HG02870 (cell line): Measurements from ENCODE around the gene MRPL40.
"Not testable (repeated sequence)": the region's sequence is repeated elsewhere in the genome, so short reads cannot be mapped to it uniquely, and the experiment has no call there.

Experiments
- ATAC-seq: cut with Tn5 transposase; IDR thresholded peaks from one replicate; pipeline ENCODE4 v1.9.1; 2021; ENCODE audit warnings: mild to moderate bottlenecking, moderate library complexity; ENCODE audit not compliant: unreplicated experiment

The MRPL40 gene

DNA sequence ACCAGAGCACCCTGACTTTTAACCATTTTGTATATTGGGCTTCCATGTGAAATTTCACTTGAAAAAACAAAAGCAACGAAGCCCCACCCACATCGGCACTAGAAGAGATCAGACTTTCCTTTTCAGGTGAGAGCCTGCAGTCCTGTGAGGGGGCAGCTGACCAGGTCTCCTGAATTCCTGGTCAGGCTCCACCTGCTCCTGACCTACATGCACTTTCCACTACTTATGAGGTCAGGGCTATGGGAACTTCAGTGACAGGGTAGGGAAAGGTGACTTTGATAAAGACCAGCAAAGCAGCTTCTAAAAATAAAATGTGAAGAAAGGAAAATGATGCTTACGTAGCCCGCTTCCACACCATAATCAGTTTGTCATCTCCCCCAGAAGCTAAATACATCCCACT is 25.5 kb upstream of the MRPL40 start:
- no peak for ATAC-seq

DNA sequence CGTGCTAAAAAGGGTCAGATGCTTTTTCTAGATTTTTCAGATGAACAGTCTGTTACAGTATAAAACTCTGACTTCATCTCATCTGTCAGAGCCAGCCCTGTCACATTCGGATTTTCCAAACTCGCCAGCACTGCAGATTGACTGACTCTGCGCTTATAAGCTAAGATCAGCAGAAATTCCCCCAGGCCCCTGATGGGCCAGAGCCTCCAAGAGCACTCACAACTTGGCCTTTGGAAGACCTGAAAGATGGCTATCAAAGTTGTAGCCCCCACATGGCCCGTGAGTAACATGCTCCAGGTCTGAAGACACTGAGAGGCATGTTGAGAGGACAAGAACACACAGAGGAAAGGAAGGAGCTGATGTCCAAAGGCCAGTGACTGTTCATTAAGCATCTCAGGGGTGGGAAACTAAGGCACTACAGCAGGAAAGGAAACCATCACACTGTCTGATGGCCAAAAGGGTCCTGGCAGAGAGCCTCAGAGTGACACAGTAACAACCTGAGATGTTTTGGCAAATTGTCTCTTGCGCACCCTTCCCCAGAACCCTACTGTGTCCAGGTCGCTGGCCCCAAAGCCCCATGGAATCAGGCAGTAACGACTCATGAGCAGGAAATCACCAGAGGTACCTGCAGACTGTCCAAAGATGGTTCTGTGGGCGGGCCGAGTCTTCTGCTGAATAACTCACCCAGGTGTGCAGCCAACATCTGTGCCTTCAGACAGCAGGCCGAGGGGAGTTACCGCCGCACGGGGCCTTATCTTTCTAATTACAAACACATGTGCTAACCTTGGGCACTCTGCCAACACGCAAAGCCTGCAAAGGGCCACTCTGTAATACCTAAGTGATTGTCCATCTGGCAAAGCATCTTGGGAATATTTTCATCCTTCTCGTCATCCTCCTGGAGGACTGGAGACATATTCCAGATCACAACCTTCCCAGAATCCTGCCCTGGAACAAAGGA is 24.4 kb upstream of the MRPL40 start:
- ATAC-seq = no peak

GRCh38 chr22:19410941-19411689 is 21.2 kb upstream of the MRPL40 start:
- no peak for ATAC-seq

- ATAC-seq = no peak
Observed at GRCh38 chr22:19411690-19412045, 20.7 kb upstream of the MRPL40 start.

- ATAC-seq = no peak
Observed at GRCh38 chr22:19412478-19412877, 19.9 kb upstream of the MRPL40 start.

GRCh38 chr22:19412923-19413322 is 19.4 kb upstream of the MRPL40 start:
- no peak for ATAC-seq

DNA sequence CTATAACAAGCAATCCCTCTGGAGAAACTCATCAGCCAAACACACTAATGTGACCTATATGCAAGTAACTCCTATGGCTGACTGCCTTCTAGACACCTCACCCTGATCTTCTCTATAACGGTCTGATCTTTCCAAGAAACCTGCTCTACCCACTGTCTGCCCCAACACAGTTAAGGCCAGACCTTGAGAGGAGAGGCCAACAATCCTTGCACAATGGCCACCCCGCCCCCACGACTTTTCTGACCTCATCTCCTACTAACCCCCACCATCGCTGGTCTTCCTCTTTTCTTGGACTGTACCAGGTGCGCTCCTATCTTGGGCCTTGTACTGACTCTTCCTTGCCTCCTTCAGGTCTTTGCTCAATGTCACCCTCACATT is 13.3 kb upstream of the MRPL40 start:
- no peak for ATAC-seq

DNA sequence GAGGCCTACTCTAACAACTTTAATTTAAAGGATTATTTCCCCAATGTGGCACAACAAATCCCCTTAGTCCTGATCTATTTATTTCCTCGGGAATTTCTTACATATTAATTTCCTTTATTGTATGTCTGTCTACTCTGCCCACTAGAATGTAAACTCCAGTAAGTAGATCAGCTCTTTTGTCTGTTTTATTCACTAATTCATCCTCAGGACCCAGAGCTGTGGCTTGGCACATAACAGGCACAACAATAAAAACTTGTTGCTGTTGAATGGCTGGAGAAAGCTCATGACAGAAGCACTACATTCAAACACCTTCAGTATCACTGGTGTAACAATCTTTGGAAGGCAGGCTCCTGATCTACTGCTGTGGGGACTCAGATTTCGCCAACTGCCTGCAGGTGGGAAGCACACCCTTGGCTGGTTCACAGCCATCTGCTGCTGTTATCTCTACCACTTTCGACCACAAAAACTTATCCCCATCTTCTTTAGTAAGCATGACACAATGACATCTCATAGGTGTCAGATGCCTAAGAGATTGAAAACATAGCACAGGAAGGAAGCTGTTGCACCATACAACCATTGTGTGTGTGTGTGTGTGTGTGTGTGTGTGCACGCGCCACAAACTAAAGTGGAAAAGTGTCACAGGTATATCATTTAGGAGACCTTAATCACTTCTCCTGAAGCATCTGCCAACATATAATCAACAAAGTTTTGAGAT is 12.7 kb upstream of the MRPL40 start:
- ATAC-seq = peak; percentile 66

- ATAC-seq = no peak
Observed at GRCh38 chr22:19420321-19420720, 12.0 kb upstream of the MRPL40 start.

DNA sequence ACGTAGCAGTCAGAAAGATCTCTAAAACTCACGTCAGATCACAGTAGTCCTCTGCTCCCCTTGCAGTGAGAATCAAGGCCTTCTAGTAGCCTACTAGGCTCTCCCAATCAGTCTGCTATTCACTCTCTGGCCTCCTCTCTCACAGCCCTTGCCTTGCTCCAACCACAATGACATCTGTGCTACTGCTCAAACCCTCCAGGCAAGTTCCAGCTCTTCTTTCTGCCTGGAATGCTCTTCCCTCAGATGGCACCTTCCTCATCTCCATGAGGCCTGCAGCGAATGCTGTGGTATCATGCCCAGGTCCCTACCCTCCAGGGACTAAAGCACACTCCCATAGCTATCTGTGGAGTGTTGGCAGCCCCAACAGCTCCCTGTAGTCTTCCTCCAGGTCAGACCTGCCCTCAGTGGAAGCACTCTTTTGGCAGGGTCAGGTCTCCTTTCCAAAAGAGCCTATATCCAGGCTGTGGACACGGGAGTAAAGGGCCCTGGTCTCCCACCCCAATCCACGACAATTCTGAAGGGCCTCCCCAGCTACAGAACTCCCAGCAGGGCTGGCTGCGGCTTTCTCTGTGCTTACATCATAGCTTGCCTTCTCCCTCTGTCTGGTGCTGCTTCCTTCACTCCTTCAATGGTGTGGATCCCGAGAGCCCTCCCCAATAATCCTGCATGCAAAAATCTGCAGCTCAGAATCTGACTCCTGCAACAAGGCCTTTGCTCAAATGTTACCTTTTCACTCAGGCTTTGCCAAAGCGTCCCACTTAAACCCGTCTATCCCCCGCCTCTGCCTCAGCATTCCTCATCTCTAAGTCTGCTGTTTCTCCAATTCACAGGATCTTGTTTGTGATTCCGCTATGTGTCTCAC is 9.7 kb upstream of the MRPL40 start:
- no peak for ATAC-seq

DNA sequence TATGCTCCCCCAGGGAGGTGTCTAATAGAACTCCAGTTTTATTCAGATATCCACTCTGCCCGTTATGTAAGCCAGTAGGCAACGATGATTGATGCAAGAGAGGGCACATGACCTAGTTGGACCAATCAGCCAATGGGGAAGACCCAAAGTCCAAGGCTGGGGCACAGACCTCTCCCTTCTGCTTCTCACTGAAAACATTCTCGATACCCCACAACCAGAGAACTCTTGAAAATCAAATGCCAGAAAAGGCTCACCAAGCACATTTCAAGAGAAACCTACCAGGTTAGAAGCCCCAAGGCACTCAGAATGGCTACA is 8.2 kb upstream of the MRPL40 start:
- no peak for ATAC-seq

- ATAC-seq = no peak
Observed at GRCh38 chr22:19429950-19430889, 2.1 kb upstream of the MRPL40 start.

DNA sequence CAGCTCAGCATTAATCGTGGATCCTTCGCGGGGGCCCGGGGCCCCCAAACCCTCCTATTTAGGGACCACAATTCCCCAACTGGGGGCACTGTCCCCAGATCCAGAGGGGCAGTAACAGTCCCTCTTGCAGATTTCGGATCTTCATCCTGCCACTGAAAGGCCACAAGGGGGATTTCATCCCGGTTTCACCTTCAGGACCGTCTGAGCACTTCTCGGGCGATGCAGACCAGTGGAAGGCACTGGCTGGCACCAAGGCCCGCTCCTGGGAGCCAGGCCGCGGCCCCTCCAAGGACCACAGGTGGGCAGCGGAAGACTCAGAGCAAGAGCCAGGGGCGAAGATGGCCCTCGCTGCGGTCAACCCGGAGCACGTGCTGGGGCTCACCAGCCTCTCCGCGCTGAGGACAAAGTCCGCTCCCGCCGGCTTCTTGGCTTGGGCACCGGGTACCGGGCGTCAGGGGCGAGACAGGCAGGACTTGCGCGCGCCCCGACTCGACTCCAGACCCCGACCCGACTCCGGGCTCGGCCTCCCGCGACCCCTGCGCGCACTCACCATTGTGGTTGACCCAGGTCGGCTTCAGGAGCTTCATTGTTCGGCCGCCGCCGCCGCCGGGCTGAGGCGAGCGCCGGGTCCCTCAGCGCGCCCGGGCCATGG is 1.3 kb upstream of the MRPL40 start:
- no peak for ATAC-seq

GRCh38 chr22:19431649-19432132 is 654 bp upstream of the MRPL40 start, which contains the start of gene HIRA:
Gene HIRA, minus strand, starts transcription at chr22:19431733. Its CDS starts 257 bp downstream, at chr22:19431476.
- ATAC-seq = peak; percentile 45

GRCh38 chr22:19434401-19434800 is 2.1 kb downstream of the MRPL40 start:
- no peak for ATAC-seq

DNA sequence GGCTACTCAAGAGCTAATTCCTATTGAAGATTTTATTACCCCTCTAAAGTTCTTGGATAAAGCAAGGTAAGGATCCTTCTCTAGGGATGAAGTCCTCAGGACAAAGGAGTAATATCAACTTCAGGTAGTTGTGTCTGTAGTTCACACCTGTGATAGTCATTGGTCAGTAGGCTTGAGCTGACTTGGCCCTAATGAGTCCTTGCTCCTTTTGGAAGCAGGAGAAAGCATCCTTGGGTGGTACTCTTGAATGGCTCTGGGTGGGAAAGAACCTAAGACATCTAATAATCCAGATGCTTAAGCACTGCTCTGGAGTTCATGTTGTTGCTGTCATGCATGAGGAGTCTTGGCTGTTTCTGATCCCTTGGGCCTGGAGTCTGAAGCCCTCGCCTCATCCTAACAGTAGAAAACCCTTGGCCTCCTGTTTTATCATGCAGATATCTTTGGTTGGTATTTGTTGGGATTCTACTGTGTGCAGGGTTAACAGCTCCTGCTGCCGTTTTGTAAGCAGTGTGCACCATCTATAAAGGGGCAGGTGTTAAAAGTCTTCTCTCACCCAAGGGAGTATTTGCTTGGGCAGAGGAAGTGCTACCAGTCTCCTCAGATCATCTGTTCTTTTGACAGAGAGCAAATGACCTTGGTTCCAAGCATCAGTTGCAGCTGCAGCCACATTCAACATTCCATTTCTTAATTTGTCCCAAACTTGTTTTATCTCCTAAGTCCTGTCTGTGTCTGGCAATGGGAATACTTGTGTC is 2.7 kb downstream of the MRPL40 start:
- no peak for ATAC-seq

- ATAC-seq = not testable (repeated sequence)
Observed at GRCh38 chr22:19436444-19437161, 4.3 kb downstream of the MRPL40 start.
